Chondrocyte (in vitro differentiated cells): ENCODE results near the gene CRNKL1. TPM values are rescaled to one million over a fixed set of nuclear protein-coding genes. Genes with fewer than 3 reads are reported as not detected.

Source experiments
- DNase-seq: peaks from one replicate; pipeline ENCODE4 v3.0.0; 2021; ENCODE audit warnings: mixed read lengths, low spot score
- H3K27ac Mint-ChIP-seq: one replicate; pipeline ENCODE4 v1.8.0; 2021; ENCODE audit warnings: mild to moderate bottlenecking, moderate library complexity, mixed read lengths; ENCODE audit not compliant: unreplicated experiment
- H3K27me3 Mint-ChIP-seq: 2 replicates; pipeline ENCODE4 v1.8.0; 2021; ENCODE audit warnings: low read depth, mixed read lengths
- H3K36me3 Mint-ChIP-seq: 2 replicates; pipeline ENCODE4 v1.8.0; 2021; ENCODE audit warnings: low read depth, mixed read lengths
- H3K4me1 Mint-ChIP-seq: 2 replicates; pipeline ENCODE4 v1.8.0; 2021; ENCODE audit warnings: low read depth, mild to moderate bottlenecking, mixed read lengths
- H3K4me3 Mint-ChIP-seq: one replicate; pipeline ENCODE4 v1.8.0; 2021; ENCODE audit warnings: mild to moderate bottlenecking, moderate library complexity, mixed read lengths; ENCODE audit not compliant: unreplicated experiment
- H3K9me3 Mint-ChIP-seq: 2 replicates; pipeline ENCODE4 v1.8.0; 2021; ENCODE audit warnings: low read depth, mixed read lengths
- total RNA-seq: library from RNA; stranded (reverse); gene quantifications from 3 replicates; pipeline ENCODE4 v1.2.1, GENCODE V29; 2021
- TF ChIP-seq, protein P1 (sequence below): fragments of 200-600 bp; sonication (generic); IDR thresholded peaks from 2 replicates; pipeline ENCODE4 v1.5.0; 2021; ENCODE audit warnings: antibody characterized with exemption, mild to moderate bottlenecking, moderate library complexity

The CRNKL1 gene
- total RNA-seq, 1 donor from 2014 or later: 16.4 TPM

DNA sequence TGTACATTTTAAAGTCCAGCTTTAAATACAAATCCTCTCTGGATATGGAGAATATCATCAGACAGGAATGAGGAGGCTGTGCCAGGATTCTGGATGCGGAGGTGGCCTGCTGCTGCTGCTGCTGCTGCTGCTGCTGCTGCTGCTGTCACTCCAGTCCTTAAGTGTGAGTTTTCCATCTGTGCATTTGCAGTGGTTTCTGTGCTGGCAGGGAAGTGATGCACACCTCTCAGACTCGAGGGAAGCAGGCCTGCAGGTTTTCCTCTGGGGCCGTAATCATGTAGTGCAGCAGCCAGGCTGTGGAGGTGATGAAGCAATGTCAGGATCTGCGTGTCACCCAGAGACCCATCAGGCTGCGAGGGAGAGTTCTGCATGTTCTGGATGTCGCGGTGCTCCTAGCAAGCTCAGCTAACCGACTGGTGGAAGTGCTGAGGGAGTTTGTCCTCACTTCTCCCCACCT lies 32.1 kb upstream of the CRNKL1 start:
- peaks cover 34% of the 10 kb centered on the region for H3K27me3 Mint-ChIP-seq
- DNase-seq: no peak
- peaks cover 2% of the 10 kb centered on the region for H3K4me1 Mint-ChIP-seq
- no peaks in the 10 kb centered on the region for H3K36me3 Mint-ChIP-seq
- TF ChIP-seq, protein P1, sequence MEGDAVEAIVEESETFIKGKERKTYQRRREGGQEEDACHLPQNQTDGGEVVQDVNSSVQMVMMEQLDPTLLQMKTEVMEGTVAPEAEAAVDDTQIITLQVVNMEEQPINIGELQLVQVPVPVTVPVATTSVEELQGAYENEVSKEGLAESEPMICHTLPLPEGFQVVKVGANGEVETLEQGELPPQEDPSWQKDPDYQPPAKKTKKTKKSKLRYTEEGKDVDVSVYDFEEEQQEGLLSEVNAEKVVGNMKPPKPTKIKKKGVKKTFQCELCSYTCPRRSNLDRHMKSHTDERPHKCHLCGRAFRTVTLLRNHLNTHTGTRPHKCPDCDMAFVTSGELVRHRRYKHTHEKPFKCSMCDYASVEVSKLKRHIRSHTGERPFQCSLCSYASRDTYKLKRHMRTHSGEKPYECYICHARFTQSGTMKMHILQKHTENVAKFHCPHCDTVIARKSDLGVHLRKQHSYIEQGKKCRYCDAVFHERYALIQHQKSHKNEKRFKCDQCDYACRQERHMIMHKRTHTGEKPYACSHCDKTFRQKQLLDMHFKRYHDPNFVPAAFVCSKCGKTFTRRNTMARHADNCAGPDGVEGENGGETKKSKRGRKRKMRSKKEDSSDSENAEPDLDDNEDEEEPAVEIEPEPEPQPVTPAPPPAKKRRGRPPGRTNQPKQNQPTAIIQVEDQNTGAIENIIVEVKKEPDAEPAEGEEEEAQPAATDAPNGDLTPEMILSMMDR: no peak
- no peak overlapping the region for H3K4me3 Mint-ChIP-seq
- no peaks in the 10 kb centered on the region for H3K9me3 Mint-ChIP-seq
- no peak overlapping the region for H3K27ac Mint-ChIP-seq

DNA sequence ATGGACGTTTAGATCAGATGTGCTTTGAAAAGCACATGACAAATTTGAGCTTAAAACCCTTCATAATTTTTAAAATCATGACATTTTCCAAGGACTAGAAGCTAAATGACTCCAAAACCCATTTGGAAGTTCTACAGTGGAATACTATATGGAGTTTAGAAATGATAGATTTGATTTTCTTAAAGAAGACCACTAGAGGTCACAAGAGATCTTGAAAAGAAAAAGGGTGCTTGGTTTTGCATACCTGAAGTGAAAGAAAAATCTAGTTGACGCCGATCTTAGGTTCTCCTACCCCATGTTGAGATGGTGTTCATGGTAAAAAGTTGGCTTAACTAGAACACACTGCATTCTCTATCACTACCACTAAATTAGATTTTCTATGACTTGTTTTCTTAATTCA lies 31.5 kb upstream of the CRNKL1 start:
- Mint-ChIP-seq H3K27me3 (peaks cover 37% of the 10 kb centered on the region), H3K4me3 (no peak overlapping the region), H3K27ac (no peak overlapping the region), H3K9me3 (no peaks in the 10 kb centered on the region), H3K4me1 (peaks cover 2% of the 10 kb centered on the region), H3K36me3 (no peaks in the 10 kb centered on the region)
- TF ChIP-seq, protein P1: peak; percentile 87
- DNase-seq: no peak

DNA sequence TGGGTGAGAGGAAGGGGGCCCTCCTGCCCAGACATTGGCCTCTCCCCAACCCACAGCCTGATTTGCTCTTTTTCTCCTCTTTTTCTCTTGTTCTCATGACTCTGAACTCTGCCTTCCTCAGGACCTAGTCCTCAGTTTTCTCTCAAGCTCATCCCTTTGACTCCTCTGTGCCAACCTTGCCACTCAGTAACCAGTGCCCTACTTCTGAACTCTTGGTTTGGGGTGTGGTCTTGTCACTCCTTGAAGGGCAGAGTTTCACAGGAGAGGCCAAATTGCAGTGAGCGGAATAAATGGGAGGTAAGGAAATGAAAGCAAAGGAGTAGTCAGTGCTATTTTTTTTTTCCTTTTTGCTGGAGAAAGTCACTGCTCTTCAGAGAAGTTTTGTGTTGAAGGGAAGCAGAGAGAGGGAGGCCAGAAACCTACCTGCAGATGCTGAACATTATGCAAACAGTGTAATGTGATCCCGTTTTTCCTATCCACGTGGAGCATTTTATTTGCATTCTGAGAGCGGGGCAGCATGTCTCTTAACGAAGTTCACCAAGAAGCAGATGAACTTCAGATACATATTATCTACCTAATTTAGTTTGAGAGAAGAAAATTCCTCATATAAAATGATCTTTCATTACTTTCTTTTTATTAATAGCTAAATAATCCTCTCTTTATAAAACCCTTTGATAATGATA lies 27.0 kb upstream of the CRNKL1 start:
- no peaks in the 10 kb centered on the region for H3K9me3 Mint-ChIP-seq
- no peak for DNase-seq
- H3K4me3 Mint-ChIP-seq: no peak overlapping the region
- H3K4me1 Mint-ChIP-seq: peaks cover 6% of the 10 kb centered on the region
- H3K27ac Mint-ChIP-seq: no peak overlapping the region
- no peaks in the 10 kb centered on the region for H3K36me3 Mint-ChIP-seq
- peaks cover 42% of the 10 kb centered on the region for H3K27me3 Mint-ChIP-seq
- TF ChIP-seq, protein P1: no peak

DNA sequence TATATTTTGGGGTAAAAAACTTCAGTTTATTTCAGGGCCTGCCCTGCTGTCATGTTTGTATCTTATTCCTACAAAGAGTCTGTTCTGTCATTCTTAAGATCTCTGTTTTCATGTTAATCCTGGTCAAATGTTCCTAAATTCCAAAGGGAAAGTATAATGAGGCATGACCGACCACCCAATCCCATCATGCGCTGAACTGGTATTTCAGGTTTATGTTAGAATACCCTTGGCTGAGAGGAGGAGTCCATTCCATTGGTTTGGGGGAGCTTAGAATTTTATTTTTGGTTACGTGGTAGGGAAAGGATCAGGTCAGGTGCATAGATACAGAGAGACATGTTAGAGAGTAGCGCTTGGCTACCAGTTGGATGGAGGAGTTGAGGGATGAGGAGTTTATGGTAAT lies 25.8 kb upstream of the CRNKL1 start:
- TF ChIP-seq, protein P1: no peak
- Mint-ChIP-seq H3K27me3 (peaks cover 44% of the 10 kb centered on the region), H3K4me1 (peaks cover 4% of the 10 kb centered on the region), H3K4me3 (no peak overlapping the region), H3K36me3 (no peaks in the 10 kb centered on the region), H3K27ac (no peak overlapping the region), H3K9me3 (no peaks in the 10 kb centered on the region)
- DNase-seq: no peak

DNA sequence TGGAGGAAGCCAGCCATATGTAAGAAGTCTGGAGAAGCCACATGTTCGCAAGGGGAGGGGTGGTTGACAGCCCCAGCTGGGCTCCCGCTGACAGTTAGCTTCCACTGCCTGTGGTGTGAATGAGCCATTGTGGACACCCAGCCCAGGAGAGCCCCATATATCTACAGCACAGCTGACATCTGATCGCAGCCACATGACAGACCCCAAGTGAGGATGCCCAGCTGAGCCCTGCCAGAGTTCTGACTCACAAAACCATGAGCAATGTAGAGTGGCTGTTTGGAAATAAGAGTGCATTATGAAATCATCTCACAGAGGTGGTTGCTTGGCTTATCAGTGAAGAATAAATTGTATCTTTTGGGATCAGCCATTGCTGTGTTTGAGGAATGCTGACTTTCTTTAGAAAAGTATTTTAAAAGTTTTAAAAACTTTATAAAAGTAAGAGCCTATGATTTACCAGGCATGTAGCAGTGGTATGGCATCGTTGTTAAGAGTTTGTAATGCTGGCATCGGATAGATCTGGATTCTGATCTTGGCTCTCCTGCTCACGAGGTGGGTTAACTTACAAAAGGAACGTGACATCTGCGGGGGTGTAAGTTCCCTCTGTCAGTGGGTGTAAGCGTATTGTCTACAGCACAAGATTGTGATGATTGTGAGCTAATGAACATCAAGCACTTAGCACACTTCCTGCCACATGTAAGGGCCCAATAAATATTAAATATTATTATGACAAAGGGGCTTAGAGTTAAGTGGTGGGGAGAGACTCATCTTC lies 24.2 kb upstream of the CRNKL1 start:
- H3K4me3 Mint-ChIP-seq: no peak overlapping the region
- peaks cover 34% of the 10 kb centered on the region for H3K27me3 Mint-ChIP-seq
- DNase-seq: no peak
- peaks cover 4% of the 10 kb centered on the region for H3K4me1 Mint-ChIP-seq
- H3K9me3 Mint-ChIP-seq: no peaks in the 10 kb centered on the region
- H3K36me3 Mint-ChIP-seq: no peaks in the 10 kb centered on the region
- TF ChIP-seq, protein P1: no peak
- H3K27ac Mint-ChIP-seq: no peak overlapping the region
